ENCODE data around the gene C2CD2.

GRCh38 chr21:41876928-41877652, 76.7 kb downstream of the C2CD2 start:
- TF ChIP-seq POLR2A (IDR thresholded peaks at IDR 0.05; ENCODE audit: low read depth, low read length) (no peak), POLR2AphosphoS5 (IDR thresholded peaks at IDR 0.05; ENCODE audit: low read depth, low read length) (no peak)

Measured in GM12891 (cell line).